Kidney (tissue), 14 donors: ENCODE measurements around the gene VCL. TPM values are rescaled to one million over a fixed set of nuclear protein-coding genes. Genes with fewer than 3 reads are reported as not detected.

Experiments
- DNase-seq, 5 donors: peaks; one replicate each; pipeline ENCODE4 v3.0.0-alpha.2; 2013 to 2020
- FAIRE-seq: peaks from 2 replicates; lab custom pipeline; 2012; peaks lifted over from hg19 to GRCh38; lab: Jason Lieb, UNC
- H3K27ac ChIP-seq, 2 donors: one replicate each; pipeline ENCODE4 v1.7.0; 2013; ENCODE audit warnings: low read depth in 2 of 2, low read length in 2 of 2, inconsistent platforms in 1 of 2
- H3K27me3 ChIP-seq: one replicate; pipeline ENCODE4 v1.7.1; 2013; ENCODE audit warnings: low read length, inconsistent platforms; ENCODE audit not compliant: control insufficient read depth, insufficient read depth
- H3K36me3 ChIP-seq, 3 donors: one replicate each; pipeline versions ENCODE4 v1.7.0 to v1.7.1; 2013; ENCODE audit warnings: low read length in 3 of 3, control low read depth in 1 of 3, inconsistent platforms in 1 of 3; ENCODE audit not compliant: insufficient read depth in 3 of 3, control insufficient read depth in 2 of 3
- H3K4me1 ChIP-seq, 3 donors: one replicate each; pipeline versions ENCODE4 v1.7.0 to v1.7.1; 2013; ENCODE audit warnings: low read length in 3 of 3, inconsistent platforms in 1 of 3, low read depth in 1 of 3; ENCODE audit not compliant: control insufficient read depth in 2 of 3, insufficient read depth in 2 of 3
- H3K4me3 ChIP-seq, 3 donors: one replicate each; pipeline versions ENCODE4 v1.7.0 to v1.8.1; 2013; ENCODE audit warnings: low read length in 3 of 3, control low read depth in 1 of 3, inconsistent platforms in 1 of 3
- H3K9ac ChIP-seq, 3 donors: one replicate each; pipeline versions ENCODE4 v1.7.0 to v1.7.1; 2013; ENCODE audit warnings: low read length in 3 of 3, control low read depth in 1 of 3, inconsistent platforms in 1 of 3
- H3K9me3 ChIP-seq, 3 donors: one replicate each; pipeline versions ENCODE4 v1.7.0 to v1.7.1; 2013; ENCODE audit warnings: low read length in 3 of 3, control low read depth in 1 of 3, inconsistent platforms in 1 of 3; ENCODE audit not compliant: control insufficient read depth in 2 of 3, insufficient read depth in 1 of 3
- CTCF ChIP-seq: IDR thresholded peaks from 3 replicates; pipeline ENCODE4 v1.5.1; 2012; ENCODE audit warnings: mild to moderate bottlenecking, moderate library complexity, borderline replicate concordance; ENCODE audit not compliant: insufficient read depth; ENCODE audit errors: extremely low read depth
- intact Hi-C: fragments of 100-400 bp; cut with DNase I; formaldehyde crosslinking; loops from one replicate; pipeline ENCODE4 v1.11.1; 2022
- polyA plus RNA-seq: library from polyadenylated mRNA; stranded (reverse); fragments of 350-450 nt; fragmentation: Illumina TruSeq; extraction: RNeasy Lipid Tissue Mini Kit (QIAGEN cat#74804); gene quantifications from one replicate; pipeline ENCODE4 v1.2.3, GENCODE V29; 2014; ENCODE audit warnings: low read depth, low replicate concordance; ENCODE audit not compliant: insufficient read depth
- total RNA-seq: library from RNA; stranded (reverse); fragmentation: NEBNext Ultra II Directional; extraction: Animal tissue kit (Norgen Biotek cat#: 25700); gene quantifications from one replicate; pipeline ENCODE4 v1.2.1, GENCODE V29; 2021
- donor health status: control.
- donor health status: control.
- donor health status: control.
- donor health status: control.
- donor health status: control.
- donor health status: DM: yes; HTN: yes; CAD: no.
- donor health status: Normal renal cell carcinoma (clear cell type).

The VCL gene
- total and polyA plus RNA-seq, 2 donors from 2014 or later = 23.8 to 167 TPM

DNA sequence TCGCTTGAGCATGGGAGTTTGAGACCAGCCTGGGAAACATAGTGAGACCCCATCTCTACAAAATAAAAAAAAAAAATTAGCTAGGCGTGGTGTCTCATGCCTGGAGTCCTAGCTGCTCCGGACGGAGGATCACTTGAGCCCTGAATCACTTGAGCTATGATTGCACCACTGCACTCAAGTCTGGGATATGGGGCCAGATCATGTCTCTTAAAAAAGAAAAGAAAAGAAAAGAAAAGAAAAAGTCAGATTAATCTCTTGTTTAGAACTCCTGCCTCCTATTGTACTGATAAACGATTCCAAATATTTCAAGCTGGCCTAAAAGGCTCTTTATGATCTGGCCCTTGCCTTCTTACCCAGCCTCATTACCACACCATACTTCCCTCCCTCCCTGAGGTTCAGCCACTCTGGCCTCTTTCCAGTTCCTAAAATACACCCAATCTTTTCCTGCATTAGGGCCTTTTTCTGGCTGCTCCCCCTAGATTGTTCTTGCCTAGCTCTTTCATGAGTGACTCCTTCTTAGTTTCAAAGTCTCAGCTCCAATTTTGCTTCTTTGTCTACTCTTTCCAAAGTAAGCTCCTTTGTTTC, 41.7 kb downstream of the VCL start:
- peaks cover 0 to 2% (median 0%) of the 10 kb centered on the region in 3 donors for H3K36me3 ChIP-seq
- H3K9ac ChIP-seq = no peak overlapping the region
- no peak overlapping the region for H3K4me3 ChIP-seq
- FAIRE-seq (no peak), DNase-seq (peak in 1 of 5 donors; percentile 38)
- no peaks in the 10 kb centered on the region for H3K27me3 ChIP-seq
- intact Hi-C loops = no loop called here
- H3K9me3 ChIP-seq = no peaks in the 10 kb centered on the region
- no peak overlapping the region for H3K27ac ChIP-seq
- peaks cover 0 to 1% (median 0%) of the 10 kb centered on the region in 3 donors for H3K4me1 ChIP-seq
- no peak for TF ChIP-seq CTCF

GRCh38 chr10:74040200-74041126, 42.5 kb downstream of the VCL start:
- Histone ChIP-seq H3K4me3 (no peak overlapping the region), H3K9me3 (no peaks in the 10 kb centered on the region), H3K36me3 (peaks cover 0 to 2% (median 0%) of the 10 kb centered on the region in 3 donors), H3K27ac (no peak overlapping the region), H3K4me1 (no peaks in the 10 kb centered on the region), H3K9ac (no peak overlapping the region), H3K27me3 (no peaks in the 10 kb centered on the region)
- intact Hi-C loops = no loop called here
- no peak for TF ChIP-seq CTCF
- DNase-seq (no peak), FAIRE-seq (no peak)

GRCh38 chr10:74044419-74044818, 46.5 kb downstream of the VCL start:
- intact Hi-C loops = no loop called here
- no peaks in the 10 kb centered on the region for H3K4me1 ChIP-seq
- no peaks in the 10 kb centered on the region for H3K9me3 ChIP-seq
- no peaks in the 10 kb centered on the region for H3K27me3 ChIP-seq
- FAIRE-seq (no peak), DNase-seq (no peak)
- no peak overlapping the region for H3K27ac ChIP-seq
- no peak overlapping the region for H3K4me3 ChIP-seq
- peaks cover 0 to 2% (median 0%) of the 10 kb centered on the region in 3 donors for H3K36me3 ChIP-seq
- no peak overlapping the region for H3K9ac ChIP-seq
- no peak for TF ChIP-seq CTCF
